ENCODE results near the gene PPIL4.

The PPIL4 gene

DNA sequence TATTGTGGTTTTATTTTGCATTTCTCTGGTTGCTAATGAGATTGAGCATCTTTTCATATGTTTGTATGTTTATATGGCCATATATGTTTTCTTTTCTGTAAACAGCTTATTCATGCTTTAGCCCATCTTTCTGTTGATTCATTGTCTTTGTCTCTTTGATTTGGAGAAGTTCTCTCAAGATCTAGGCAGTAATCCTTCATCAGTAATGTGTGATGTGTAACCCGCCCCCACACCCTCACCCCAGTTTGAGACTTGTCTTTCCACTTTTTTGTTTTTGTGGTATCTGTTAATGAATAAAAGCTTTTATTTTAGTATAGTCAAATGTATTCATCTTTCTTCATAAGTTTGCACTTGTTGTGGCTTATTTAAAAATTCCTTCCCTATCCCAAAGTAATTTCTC is 87.0 kb downstream of the PPIL4 start:
- DNase-seq (ENCODE audit: low read depth) = no peak

DNA sequence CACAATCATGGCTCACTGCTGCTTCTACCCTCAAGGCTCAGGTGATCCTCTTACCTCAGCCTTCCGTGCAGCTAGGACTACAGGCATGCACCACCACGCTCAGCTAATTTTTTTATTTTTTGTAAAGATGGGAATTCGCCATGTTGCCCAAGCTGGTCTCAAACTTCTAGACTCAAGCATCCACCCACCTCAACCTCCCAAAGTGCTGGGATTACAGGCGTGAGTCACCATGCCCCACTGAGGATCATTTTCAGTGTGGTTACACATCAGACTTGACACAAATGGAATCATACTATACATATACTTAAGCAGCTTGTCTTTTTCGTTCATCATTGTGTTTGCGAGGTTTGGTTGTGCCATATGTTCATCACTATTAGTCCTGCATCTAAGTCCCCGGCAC is 87.6 kb downstream of the PPIL4 start:
- peak; percentile 17 for DNase-seq (ENCODE audit: low read depth)

DNA sequence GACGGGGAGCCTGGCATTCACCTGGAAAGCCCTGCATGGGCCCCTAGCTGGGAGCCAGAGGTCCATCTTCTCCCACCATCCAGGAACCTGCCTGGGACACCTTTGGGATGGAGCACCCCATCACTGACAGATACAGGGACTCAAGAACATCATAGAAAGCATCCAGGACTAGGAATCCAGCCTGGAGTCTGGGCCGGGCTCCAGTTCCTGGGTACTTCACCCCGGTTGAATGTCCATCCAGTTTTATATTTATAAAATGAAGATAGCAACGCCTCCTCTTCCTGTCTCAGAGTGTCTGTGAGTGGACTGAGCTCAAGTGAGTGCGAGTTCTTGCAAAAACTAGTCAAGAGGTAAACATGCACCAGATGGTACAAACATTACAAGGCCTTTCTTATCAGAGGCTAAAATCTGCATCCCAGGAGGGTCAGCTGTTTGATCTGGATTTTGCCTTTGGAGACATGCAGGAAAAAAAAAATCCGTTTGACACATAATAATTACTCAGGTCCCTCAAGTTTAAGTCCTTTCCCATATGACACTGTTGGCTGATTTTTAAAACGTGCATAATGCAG is 88.4 kb downstream of the PPIL4 start:
- no peak for DNase-seq (ENCODE audit: low read depth)

DNA sequence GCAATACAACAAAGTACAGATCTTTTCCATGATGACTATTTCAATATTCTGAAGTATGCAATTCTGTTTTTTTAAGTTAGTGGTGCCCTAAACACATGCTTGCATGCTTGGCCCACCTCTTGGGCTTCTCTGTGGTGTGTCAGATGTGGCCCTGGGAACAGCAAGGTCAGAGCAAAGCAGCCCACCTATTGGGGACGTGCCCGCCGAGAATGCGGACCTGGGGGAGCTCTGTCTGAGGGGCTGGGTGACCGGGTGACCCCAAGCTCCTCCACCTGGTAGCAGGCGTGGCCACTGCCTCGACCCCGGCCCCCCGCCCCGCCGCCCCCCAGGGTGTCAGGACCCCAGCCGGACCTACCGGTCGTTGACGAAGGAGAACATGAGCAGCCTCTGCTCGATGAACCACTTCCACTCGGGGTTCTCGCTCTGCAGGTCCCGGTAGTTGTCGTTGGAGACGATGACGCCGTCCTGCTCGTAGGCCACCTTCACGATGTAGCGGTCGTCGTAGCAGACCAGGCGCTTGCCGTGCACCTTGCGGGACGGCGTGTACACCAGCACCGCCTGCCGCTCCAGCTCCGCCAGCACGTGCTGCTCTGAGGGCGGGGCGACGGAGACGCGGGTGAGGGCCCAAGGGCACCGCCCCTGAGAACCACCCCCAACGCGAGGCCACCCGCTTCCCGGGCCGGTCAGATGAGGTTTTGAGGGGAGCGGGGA is 89.4 kb downstream of the PPIL4 start:
- no peak for DNase-seq (ENCODE audit: low read depth)

DNA sequence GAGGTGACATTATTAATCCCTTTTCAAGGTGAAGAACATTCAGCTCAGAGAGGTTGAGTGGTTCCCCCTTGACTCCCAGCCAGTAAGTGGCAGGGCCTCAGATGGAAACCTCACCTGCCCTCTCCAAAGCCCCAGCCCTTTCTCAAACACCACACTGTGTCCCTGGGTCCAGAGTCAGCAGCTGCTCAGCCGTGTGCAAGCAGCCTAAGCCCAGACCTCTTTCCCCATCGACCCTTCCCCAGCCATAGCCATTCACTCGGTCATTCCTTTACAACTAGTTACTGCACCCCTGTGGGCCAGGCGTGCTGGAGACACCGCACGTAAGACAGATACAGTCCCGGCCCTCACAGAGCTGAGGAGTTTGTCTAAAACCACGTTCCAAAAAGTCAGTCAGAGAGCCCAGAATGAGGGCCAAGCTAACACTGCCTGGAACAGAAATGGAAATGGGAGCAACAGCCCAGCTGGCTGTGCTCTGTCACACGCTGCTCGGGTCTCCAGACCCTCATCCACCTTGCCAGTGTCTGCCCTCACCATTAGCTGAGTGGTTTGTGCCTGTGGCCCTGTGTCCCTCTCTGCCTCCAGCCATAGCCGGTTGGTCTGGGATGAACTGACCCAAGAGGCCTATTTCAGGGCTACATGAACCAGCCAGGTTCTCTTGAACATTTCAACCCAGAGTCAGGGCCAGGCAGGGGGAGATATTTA is 90.7 kb downstream of the PPIL4 start:
- DNase-seq (ENCODE audit: low read depth) = no peak
